GM12878 (cell line): ENCODE measurements around the gene IL1RL2. TPM values are rescaled to one million over a fixed set of nuclear protein-coding genes. Genes with fewer than 3 reads are reported as not detected.

Experiments
- ATAC-seq: fragments of 200-7000 bp; cut with Tn5 transposase; 3 replicates; pipeline ENCODE4 v1.9.1; 2020; ENCODE audit warnings: mild to moderate bottlenecking, moderate library complexity
- BruUV-seq: library from RNA; stranded (reverse); fragments of 400-500 nt; replicated peaks from 2 replicates; lab custom pipeline; 2021; lab: Mats Ljungman, UMichigan
- CTCF ChIA-PET: fragments of 300-600 bp; sonication (Branson Sonifier 250); formaldehyde crosslinking; extraction: SDS; loops from one replicate; lab custom pipeline; 2021; ENCODE audit warnings: inconsistent platforms; lab: Yijun Ruan, JAX
- POLR2A ChIA-PET: fragments of 350-600 bp; formaldehyde crosslinking; extraction: SDS; loops from one replicate; lab custom pipeline; 2021; ENCODE audit warnings: inconsistent platforms; lab: Charles Lee
- RAD21 ChIA-PET: fragments of 300-600 bp; sonication (Branson Sonifier 250); formaldehyde crosslinking; loops from one replicate; lab custom pipeline; 2023; ENCODE audit warnings: antibody characterized with exemption; ENCODE audit not compliant: unreplicated experiment; lab: Charles Lee
- SMC1A ChIA-PET: fragments of 300-600 bp; sonication (Branson Sonifier 250); formaldehyde crosslinking; loops from one replicate; lab custom pipeline; 2023; ENCODE audit not compliant: unreplicated experiment, uncharacterized antibody; lab: Charles Lee
- DNase-seq: peaks from one replicate; pipeline ENCODE4 v3.0.0-alpha.2; 2011; ENCODE audit warnings: low read depth, low spot score
- FAIRE-seq: peaks from 3 replicates; lab custom pipeline; 2011; peaks lifted over from hg19 to GRCh38; lab: Jason Lieb, UNC
- H2AFZ ChIP-seq: 2 replicates; pipeline ENCODE4 v1.6.0; 2011; ENCODE audit warnings: low read depth, low read length, control low read depth; ENCODE audit not compliant: control insufficient read depth
- H3K27ac ChIP-seq: 2 replicates; pipeline ENCODE4 v1.5.1; 2011; ENCODE audit warnings: control low read depth; ENCODE audit not compliant: control insufficient read depth, insufficient read depth
- H3K27me3 ChIP-seq, 2 experiments: replicated peaks in 1 of 2; 2 replicates each; pipeline versions ENCODE4 v1.6.0 to v1.6.1; 2011; ENCODE audit warnings: low read length in 1 of 2; ENCODE audit not compliant: control insufficient read depth in 2 of 2, insufficient read depth in 2 of 2
- H3K36me3 ChIP-seq, 2 experiments: 2 replicates each; pipeline ENCODE4 v1.5.1; 2011; ENCODE audit warnings: low read length in 1 of 2; ENCODE audit not compliant: control insufficient read depth in 2 of 2, insufficient read depth in 2 of 2
- H3K4me1 ChIP-seq: 2 replicates; pipeline ENCODE4 v1.6.1; 2011; ENCODE audit warnings: mild to moderate bottlenecking, low read length, moderate library complexity, mixed read lengths; ENCODE audit not compliant: control insufficient read depth, insufficient read depth
- H3K4me2 ChIP-seq: 2 replicates; pipeline ENCODE4 v1.6.0; 2011; ENCODE audit warnings: control low read depth; ENCODE audit not compliant: control insufficient read depth, insufficient read depth
- H3K4me3 ChIP-seq: fragments of 200-600 bp; sonication (generic); 2 replicates; pipeline ENCODE4 v1.5.1; 2016
- H3K79me2 ChIP-seq: 2 replicates; pipeline ENCODE4 v1.6.0; 2011; ENCODE audit warnings: low read length; ENCODE audit not compliant: control insufficient read depth, insufficient read depth
- H3K9ac ChIP-seq: 2 replicates; pipeline ENCODE4 v1.8.0; 2011; ENCODE audit warnings: low read length, control low read depth, mixed read lengths; ENCODE audit not compliant: control insufficient read depth, insufficient read depth
- H3K9me3 ChIP-seq: replicated peaks from 3 replicates; pipeline ENCODE4 v1.5.1; 2011; ENCODE audit warnings: mild to moderate bottlenecking, low read length; ENCODE audit not compliant: control insufficient read depth, insufficient read depth
- H4K20me1 ChIP-seq: 2 replicates; pipeline ENCODE4 v1.6.0; 2011; ENCODE audit not compliant: control insufficient read depth, insufficient read depth
- BRCA1 ChIP-seq: IDR thresholded peaks from 2 replicates; pipeline ENCODE4 v1.6.1; 2011; ENCODE audit warnings: low read depth, low read length, improper control_type of control experiment
- CEBPB ChIP-seq, 2 experiments: fragments of 150-350 bp in 1 of 2; IDR thresholded peaks; 2 replicates each; pipeline ENCODE4 v1.6.1; 2012 to 2014; ENCODE audit warnings: low read depth in 2 of 2, low read length in 2 of 2, borderline replicate concordance in 1 of 2, inconsistent platforms in 1 of 2
- EZH2 ChIP-seq: IDR thresholded peaks from 2 replicates; pipeline ENCODE4 v1.6.1; 2012; ENCODE audit warnings: low read depth, mild to moderate bottlenecking, control low read depth, inconsistent platforms, low read length, borderline replicate concordance; ENCODE audit not compliant: control insufficient read depth
- FOXK2 ChIP-seq: fragments of 450-650 bp; IDR thresholded peaks from 2 replicates; pipeline ENCODE4 v1.6.1; 2017; ENCODE audit warnings: mild to moderate bottlenecking, moderate library complexity
- HDGF ChIP-seq: fragments of 450-650 bp; IDR thresholded peaks from 2 replicates; pipeline ENCODE4 v1.6.1; 2016; ENCODE audit warnings: antibody characterized with exemption
- MEF2A ChIP-seq: IDR thresholded peaks from 2 replicates; pipeline ENCODE4 v1.6.1; 2011; ENCODE audit warnings: low read depth, mild to moderate bottlenecking, low read length, moderate library complexity; ENCODE audit not compliant: insufficient read depth
- MTA3 ChIP-seq: IDR thresholded peaks from 2 replicates; pipeline ENCODE4 v1.6.1; 2012; ENCODE audit warnings: low read length, inconsistent platforms, borderline replicate concordance
- NFYB ChIP-seq: IDR thresholded peaks from 2 replicates; pipeline ENCODE4 v1.6.1; 2011; ENCODE audit warnings: low read depth, mild to moderate bottlenecking, low read length, improper control_type of control experiment, moderate library complexity; ENCODE audit not compliant: insufficient read depth
- PKNOX1 ChIP-seq: fragments of 450-650 bp; IDR thresholded peaks from 2 replicates; pipeline ENCODE4 v1.6.1; 2016; ENCODE audit warnings: mild to moderate bottlenecking
- RCOR1 ChIP-seq: conservative IDR thresholded peaks from 2 replicates; pipeline ENCODE4 v1.6.1; 2012; ENCODE audit warnings: low read depth, low read length, improper control_type of control experiment
- STAT3 ChIP-seq: IDR thresholded peaks from 2 replicates; pipeline ENCODE4 v1.6.1; 2011; ENCODE audit warnings: low read depth, low read length, improper control_type of control experiment
- SUPT20H ChIP-seq: IDR thresholded peaks from 2 replicates; pipeline ENCODE4 v1.6.1; 2011; ENCODE audit warnings: low read depth, mild to moderate bottlenecking, low read length, moderate library complexity, borderline replicate concordance; ENCODE audit not compliant: control insufficient read depth
- WRNIP1 ChIP-seq: IDR thresholded peaks from 2 replicates; pipeline ENCODE4 v1.6.1; 2011; ENCODE audit warnings: low read depth, low read length, improper control_type of control experiment, borderline replicate concordance
- YBX1 ChIP-seq: fragments of 450-650 bp; IDR thresholded peaks from 2 replicates; pipeline ENCODE4 v1.6.1; 2016; ENCODE audit warnings: antibody characterized with exemption
- ZNF622 ChIP-seq: fragments of 450-650 bp; IDR thresholded peaks from 2 replicates; pipeline ENCODE4 v1.6.1; 2017; ENCODE audit warnings: mild to moderate bottlenecking, inconsistent platforms
- WGBS: methylation state at CpG from one replicate; pipeline ENCODE4 v1.1.6; 2016; ENCODE audit warnings: low lambda C conversion rate; ENCODE audit not compliant: insufficient replicate concordance, insufficient coverage; ENCODE audit errors: missing lambda C conversion rate; 5-methylcytosine and 5-hydroxymethylcytosine counted together
- in situ Hi-C: fragments of 300-500 bp; cut with MboI; formaldehyde crosslinking; loops from 9 replicates; pipeline ENCODE4 v1.14.3; 2018; ENCODE audit warnings: mixed read lengths
- intact Hi-C: fragments of 100-400 bp; cut with micrococcal nuclease; formaldehyde crosslinking; loops from one replicate; pipeline ENCODE4 v1.14.2; 2022; ENCODE audit not compliant: unreplicated experiment
- polyA plus RNA-seq, 11 experiments: library from polyadenylated mRNA; depleted of rRNA in 4 of 11; unstranded in 6 of 11; stranded (reverse) in 5 of 11; fragments of >200 nt; fragmentation: Nextera tagmentation in 4 of 11; fragmentation: Illumina TruSeq in 1 of 11; extraction: Ambion mirVana in 4 of 11; extraction: Trizol in 1 of 11; gene quantifications; 1 replicate in 1 of 11; 2 replicates in 10 of 11; pipeline versions ENCODE4 v1.2.1 to v1.2.3, GENCODE V29; 2011 to 2016; ENCODE audit warnings: inconsistent platforms in 2 of 11, missing spikeins in 2 of 11, low read depth in 1 of 11
- total RNA-seq, 4 experiments: library from RNA; depleted of rRNA in 3 of 4; stranded (reverse); fragments of >200 nt in 3 of 4; fragmentation: Illumina TruSeq in 1 of 4; extraction: Trizol in 1 of 4; gene quantifications; 2 replicates each; pipeline versions ENCODE4 v1.2.1 to v1.2.3, GENCODE V29; 2013 to 2021
- TF ChIP-seq, protein P1 (sequence below): IDR thresholded peaks from 2 replicates; pipeline ENCODE4 v1.6.1; 2011; ENCODE audit warnings: borderline replicate concordance, low read depth, mild to moderate bottlenecking, moderate library complexity, mixed read lengths, low read length; ENCODE audit not compliant: insufficient read depth; ENCODE audit errors: extremely low read length
- TF ChIP-seq, protein P2 (sequence below): fragments of 450-650 bp; IDR thresholded peaks from 2 replicates; pipeline ENCODE4 v1.6.1; 2017; ENCODE audit warnings: mild to moderate bottlenecking, moderate library complexity

IL1RL2 gene
- total and polyA plus RNA-seq, 10 of the 15 experiments (the other 5 are each of a cell fraction or from before 2014, with no cell fraction given), result not detected

GRCh38 chr2:102236132-102236531, 49.3 kb downstream of the IL1RL2 start (continued):
- TF ChIP-seq, protein P1, sequence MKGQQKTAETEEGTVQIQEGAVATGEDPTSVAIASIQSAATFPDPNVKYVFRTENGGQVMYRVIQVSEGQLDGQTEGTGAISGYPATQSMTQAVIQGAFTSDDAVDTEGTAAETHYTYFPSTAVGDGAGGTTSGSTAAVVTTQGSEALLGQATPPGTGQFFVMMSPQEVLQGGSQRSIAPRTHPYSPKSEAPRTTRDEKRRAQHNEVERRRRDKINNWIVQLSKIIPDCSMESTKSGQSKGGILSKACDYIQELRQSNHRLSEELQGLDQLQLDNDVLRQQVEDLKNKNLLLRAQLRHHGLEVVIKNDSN, result no peak
- TF ChIP-seq MEF2A (no peak), PKNOX1 (no peak)

DNA sequence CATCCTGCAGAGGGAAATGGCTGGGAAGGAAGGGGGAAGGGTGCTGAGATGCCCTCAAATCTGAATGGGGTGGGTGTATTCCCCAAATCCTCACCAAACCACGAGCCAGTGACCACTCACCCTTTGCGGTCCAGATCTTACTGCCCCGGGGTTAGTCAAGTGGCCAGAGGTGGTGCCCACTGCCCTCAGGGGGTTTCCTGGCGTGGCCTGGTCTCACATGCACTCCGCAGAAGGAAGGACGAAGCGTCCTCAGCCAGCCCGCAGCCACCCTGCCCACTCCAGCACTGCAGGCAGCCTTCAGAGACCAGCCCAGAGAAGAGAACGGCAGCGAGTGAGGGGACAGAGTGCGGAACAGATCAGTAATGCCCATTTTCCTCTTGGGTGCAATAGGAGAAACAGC, 50.4 kb downstream of the IL1RL2 start:
- H3K4me3 ChIP-seq, result no peak overlapping the region
- BruUV-seq, result no TSS peak
- no peaks in the 10 kb centered on the region for H3K79me2 ChIP-seq
- H3K9me3 ChIP-seq, result no peaks in the 10 kb centered on the region; the same call in 1 of the 3 replicates
- in situ Hi-C loops (loop anchor here (5.0 kb wide), 1 partner anchor 215 kb away; no protein-coding TSS in a partner anchor), intact Hi-C loops (loop anchor here (5.0 kb wide), 1 partner anchor 335 kb away; no protein-coding TSS in a partner anchor)
- 42% methylated on average over 11 of the region's 11 CpGs for WGBS
- ATAC-seq, result no peak
- no peaks in the 10 kb centered on the region for H4K20me1 ChIP-seq
- H3K27ac ChIP-seq, result no peak overlapping the region
- no peak overlapping the region for H3K4me2 ChIP-seq
- H3K4me1 ChIP-seq, result peaks cover 13% of the 10 kb centered on the region; the same call in 1 of the 2 replicates
- H3K27me3 ChIP-seq, result no peaks in the 10 kb centered on the region
- ChIA-PET RAD21 (interaction anchor here (0.7 to 5.9 kb wide), 5 partner anchors 133 to 353 kb away, joined by 4 to 114 read pairs (median 4); no protein-coding TSS in a partner anchor), SMC1A (interaction anchor here (1.5 to 9.8 kb wide), 7 partner anchors 153 to 237 kb away, joined by 5 to 157 read pairs (median 64); no protein-coding TSS in a partner anchor), POLR2A (no interaction called here), CTCF (interaction anchor here (0.5 to 13.1 kb wide), 9 partner anchors 15 to 396 kb away, joined by 3 to 370 read pairs (median 3); no protein-coding TSS in a partner anchor)
- no peak overlapping the region for H3K9ac ChIP-seq
- H2AFZ ChIP-seq, result no peak overlapping the region
- no peak for FAIRE-seq
- H3K36me3 ChIP-seq, result no peaks in the 10 kb centered on the region
- no peak for DNase-seq
- TF ChIP-seq RCOR1, result no peak
- TF ChIP-seq EZH2, result no peak
- TF ChIP-seq BRCA1, result no peak
- no peak for TF ChIP-seq WRNIP1
- TF ChIP-seq CEBPB (IDR thresholded peaks at IDR 0.05; ENCODE audit: borderline replicate concordance in 1 of 2, low read depth in 2 of 2, low read length in 2 of 2), result no peak
- TF ChIP-seq STAT3, result no peak
- no peak for TF ChIP-seq HDGF
- TF ChIP-seq FOXK2, result no peak
- no peak for TF ChIP-seq YBX1
- TF ChIP-seq SUPT20H, result no peak
- TF ChIP-seq MTA3, result no peak
- TF ChIP-seq NFYB, result no peak
- TF ChIP-seq ZNF622, result no peak
- TF ChIP-seq, protein P2, sequence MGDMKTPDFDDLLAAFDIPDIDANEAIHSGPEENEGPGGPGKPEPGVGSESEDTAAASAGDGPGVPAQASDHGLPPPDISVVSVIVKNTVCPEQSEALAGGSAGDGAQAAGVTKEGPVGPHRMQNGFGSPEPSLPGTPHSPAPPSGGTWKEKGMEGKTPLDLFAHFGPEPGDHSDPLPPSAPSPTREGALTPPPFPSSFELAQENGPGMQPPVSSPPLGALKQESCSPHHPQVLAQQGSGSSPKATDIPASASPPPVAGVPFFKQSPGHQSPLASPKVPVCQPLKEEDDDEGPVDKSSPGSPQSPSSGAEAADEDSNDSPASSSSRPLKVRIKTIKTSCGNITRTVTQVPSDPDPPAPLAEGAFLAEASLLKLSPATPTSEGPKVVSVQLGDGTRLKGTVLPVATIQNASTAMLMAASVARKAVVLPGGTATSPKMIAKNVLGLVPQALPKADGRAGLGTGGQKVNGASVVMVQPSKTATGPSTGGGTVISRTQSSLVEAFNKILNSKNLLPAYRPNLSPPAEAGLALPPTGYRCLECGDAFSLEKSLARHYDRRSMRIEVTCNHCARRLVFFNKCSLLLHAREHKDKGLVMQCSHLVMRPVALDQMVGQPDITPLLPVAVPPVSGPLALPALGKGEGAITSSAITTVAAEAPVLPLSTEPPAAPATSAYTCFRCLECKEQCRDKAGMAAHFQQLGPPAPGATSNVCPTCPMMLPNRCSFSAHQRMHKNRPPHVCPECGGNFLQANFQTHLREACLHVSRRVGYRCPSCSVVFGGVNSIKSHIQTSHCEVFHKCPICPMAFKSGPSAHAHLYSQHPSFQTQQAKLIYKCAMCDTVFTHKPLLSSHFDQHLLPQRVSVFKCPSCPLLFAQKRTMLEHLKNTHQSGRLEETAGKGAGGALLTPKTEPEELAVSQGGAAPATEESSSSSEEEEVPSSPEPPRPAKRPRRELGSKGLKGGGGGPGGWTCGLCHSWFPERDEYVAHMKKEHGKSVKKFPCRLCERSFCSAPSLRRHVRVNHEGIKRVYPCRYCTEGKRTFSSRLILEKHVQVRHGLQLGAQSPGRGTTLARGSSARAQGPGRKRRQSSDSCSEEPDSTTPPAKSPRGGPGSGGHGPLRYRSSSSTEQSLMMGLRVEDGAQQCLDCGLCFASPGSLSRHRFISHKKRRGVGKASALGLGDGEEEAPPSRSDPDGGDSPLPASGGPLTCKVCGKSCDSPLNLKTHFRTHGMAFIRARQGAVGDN, result no peak
